ENCODE data around the gene GPR89A. TPM values are rescaled to one million over a fixed set of nuclear protein-coding genes. Genes with fewer than 3 reads are reported as not detected.
"Not testable (repeated sequence)": the region's sequence is repeated elsewhere in the genome, so short reads cannot be mapped to it uniquely, and the experiment has no call there.

The GPR89A gene
- total and polyA plus RNA-seq, 5 experiments from 2014 or later, result 14.9 to 39.5 (median 18.8) TPM

DNA sequence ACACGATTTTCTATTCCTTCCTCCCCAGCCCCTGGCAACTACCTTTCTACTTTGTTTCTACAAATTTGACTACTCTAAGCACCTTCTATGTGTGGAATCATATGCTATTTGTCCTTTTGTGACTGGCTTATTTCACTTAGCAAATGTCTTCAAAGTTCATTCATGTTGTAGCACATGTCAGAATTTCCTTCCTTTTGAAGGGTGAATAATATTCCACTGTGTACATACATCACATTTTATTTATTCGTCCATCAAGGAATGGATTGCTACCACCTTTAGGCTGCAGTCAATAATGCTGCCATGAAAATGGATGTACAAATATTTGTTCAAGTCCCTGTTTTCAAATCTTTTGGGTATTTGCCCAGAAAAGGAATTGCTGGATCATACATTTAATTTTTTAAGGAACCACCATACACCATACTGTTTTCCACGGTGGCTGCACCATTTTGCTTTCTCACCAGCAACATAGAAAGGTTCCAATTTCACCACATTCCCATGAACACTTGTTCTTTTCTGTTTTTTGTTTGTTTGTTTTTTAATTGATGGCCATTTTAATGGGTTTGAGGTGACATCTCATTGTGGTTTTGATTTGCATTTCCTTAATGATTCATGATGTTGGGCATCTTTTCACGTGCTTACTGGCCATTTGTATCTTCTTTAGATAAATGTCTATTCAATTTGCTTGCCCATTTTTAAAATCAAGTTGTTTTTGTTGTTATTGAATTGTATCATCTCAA is 102.7 kb downstream of the GPR89A start:
- H3K9me3 Mint-ChIP-seq, result no peaks in the 10 kb centered on the region
- H3K27ac Mint-ChIP-seq, result peak overlapping the region in 1 of 10 donors; percentile 8
- POLR2A ChIA-PET, result no interaction called here
- no peaks in the 10 kb centered on the region for H3K36me3 Mint-ChIP-seq
- H3K4me1 Mint-ChIP-seq, result peaks cover 0 to 5% (median under 1%) of the 10 kb centered on the region in 4 donors
- H3K4me3 Mint-ChIP-seq, result no peak overlapping the region
- peaks cover 0 to 3% (median 0%) of the 10 kb centered on the region in 5 donors for H3K27me3 Mint-ChIP-seq
- ATAC-seq, result no peak
- no peak for DNase-seq

DNA sequence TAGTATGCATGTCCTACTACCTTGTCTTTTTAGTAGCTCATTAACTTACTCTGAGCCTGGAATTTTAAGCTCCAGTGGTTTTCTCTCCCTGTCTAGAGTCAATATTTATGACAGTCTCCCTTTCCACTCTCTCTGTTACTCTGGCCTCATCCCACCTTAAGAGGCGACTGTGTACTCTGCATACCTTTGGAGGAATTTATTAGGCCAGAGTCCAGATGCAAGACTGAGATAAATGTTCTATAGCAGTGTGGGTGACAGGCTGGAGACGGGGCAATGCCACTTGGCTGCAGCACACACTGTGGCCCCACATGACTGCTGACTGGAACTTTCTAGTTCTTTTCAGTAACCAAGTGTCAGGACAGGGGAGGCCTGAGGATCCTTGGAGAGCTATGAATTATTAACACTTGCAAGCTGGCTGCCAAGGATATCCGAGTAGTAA is 103.4 kb downstream of the GPR89A start:
- ATAC-seq, result no peak
- DNase-seq, result no peak
- H3K36me3 Mint-ChIP-seq, result no peaks in the 10 kb centered on the region
- H3K4me1 Mint-ChIP-seq, result peaks cover 0 to 6% (median under 1%) of the 10 kb centered on the region in 4 donors
- H3K9me3 Mint-ChIP-seq, result no peaks in the 10 kb centered on the region
- no peak overlapping the region for H3K4me3 Mint-ChIP-seq
- POLR2A ChIA-PET, result no interaction called here
- H3K27ac Mint-ChIP-seq, result no peak overlapping the region
- peaks cover 0 to 3% (median 0%) of the 10 kb centered on the region in 5 donors for H3K27me3 Mint-ChIP-seq

DNA sequence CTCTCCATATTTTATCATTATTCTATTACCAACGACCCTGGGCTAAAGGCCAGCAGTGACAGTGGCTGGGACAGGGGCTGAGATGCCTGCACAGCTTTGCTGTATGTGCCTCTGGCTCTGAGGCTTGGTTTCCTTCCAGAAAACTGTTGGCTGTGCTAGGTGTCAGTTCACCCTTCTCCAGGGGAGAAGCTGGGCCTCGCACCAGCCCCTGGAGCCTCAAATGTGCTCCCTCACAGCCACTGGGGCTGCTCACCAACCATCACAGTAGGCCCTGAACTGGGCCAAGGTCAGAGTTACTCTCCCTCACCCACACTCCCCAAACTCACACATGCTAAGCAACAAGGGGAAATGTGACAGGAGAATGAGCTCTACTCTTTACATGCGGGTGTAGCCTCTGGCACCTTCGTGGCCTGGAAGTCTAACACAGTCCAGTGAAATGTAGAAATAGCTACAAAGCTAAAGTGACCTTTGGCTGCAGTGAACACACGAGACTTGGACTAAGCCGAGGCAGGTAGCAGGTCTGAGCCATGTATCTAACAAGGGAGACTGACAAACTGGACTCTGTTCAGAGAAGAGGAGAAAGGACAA is 106.8 kb downstream of the GPR89A start:
- no peaks in the 10 kb centered on the region for H3K36me3 Mint-ChIP-seq
- no peaks in the 10 kb centered on the region for H3K27me3 Mint-ChIP-seq
- ATAC-seq (no peak), DNase-seq (no peak)
- H3K4me1 Mint-ChIP-seq, result peaks cover 0 to 20% (median 5%) of the 10 kb centered on the region in 4 donors
- no peaks in the 10 kb centered on the region for H3K9me3 Mint-ChIP-seq
- POLR2A ChIA-PET, result interaction anchor here (0.7 kb wide), 1 partner anchor 35 kb away, joined by 9 read pairs; no protein-coding TSS in a partner anchor
- H3K4me3 Mint-ChIP-seq, result no peak overlapping the region
- H3K27ac Mint-ChIP-seq, result peak overlapping the region in 5 of 10 donors; percentile 3 to 52 (median 29)

DNA sequence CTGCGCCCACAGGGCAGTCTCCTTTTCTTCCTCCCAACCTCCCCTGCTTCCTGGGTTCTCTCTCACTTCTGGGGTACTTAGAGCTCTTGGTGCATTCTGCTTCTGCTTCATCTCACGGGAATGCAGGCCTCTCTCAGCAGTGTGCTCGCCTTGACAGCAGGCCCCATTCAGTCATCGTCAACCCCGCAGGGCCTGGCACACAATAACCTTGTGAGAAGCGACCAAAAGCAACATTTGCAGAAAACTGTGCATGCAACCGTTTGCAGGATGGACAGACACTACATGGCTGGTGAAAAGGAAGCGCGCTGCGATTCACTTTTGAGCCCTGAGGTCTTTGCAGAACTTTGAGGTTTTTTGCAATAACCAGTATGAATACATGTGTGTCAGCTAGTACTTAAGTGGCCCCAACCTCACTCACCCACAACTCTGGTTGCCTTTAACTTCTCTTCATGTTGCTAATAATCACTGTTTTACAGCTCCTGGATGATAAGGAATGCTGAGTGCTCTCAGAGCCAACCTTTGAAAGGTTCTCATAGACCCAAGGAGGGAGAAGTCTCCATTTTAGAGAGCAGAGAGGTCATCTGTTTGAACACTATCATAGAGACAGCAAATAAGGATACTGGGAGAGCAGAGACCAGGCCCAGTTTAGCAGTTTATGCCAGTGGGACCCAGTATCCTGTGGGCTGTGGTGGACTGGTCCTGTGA is 109.0 kb downstream of the GPR89A start:
- Mint-ChIP-seq H3K36me3 (no peaks in the 10 kb centered on the region), H3K4me3 (peak overlapping the region in 1 of 10 donors; percentile 26), H3K9me3 (no peaks in the 10 kb centered on the region), H3K27me3 (peaks cover 4 to 14% (median 8%) of the 10 kb centered on the region in 5 donors), H3K27ac (peak overlapping the region in 4 of 10 donors; percentile 22 to 60 (median 44)), H3K4me1 (peaks cover 5 to 30% (median 15%) of the 10 kb centered on the region in 4 donors)
- ATAC-seq (no peak), DNase-seq (peak in 1 of 10 donors; percentile 8)
- POLR2A ChIA-PET, result no interaction called here

DNA sequence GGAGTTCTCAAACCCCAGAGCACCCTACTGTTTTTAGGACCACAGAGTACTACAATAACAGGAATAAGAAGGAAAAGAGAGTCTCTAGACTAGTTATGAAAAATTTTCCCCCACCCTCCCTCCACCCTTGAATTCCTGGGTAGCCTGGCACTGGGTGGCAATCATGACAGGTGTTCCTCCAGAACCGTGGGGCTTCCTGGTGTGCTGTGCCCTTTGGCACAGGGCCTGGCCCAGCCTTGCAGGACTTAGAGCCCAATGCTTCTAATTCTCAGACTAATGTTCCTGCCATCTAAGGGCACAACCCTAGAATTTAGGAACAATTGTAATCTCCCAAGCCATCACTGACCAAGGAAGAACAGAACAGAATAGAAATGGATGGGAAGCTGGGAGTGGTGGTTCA is 110.0 kb downstream of the GPR89A start:
- H3K9me3 Mint-ChIP-seq, result no peaks in the 10 kb centered on the region
- peak overlapping the region in 1 of 10 donors; percentile 30 for H3K4me3 Mint-ChIP-seq
- H3K4me1 Mint-ChIP-seq, result peaks cover 5 to 30% (median 15%) of the 10 kb centered on the region in 4 donors
- no peaks in the 10 kb centered on the region for H3K36me3 Mint-ChIP-seq
- no peak for ATAC-seq
- DNase-seq, result no peak
- peak overlapping the region in 2 of 10 donors; percentile 14 to 86 for H3K27ac Mint-ChIP-seq
- peaks cover 8 to 18% (median 12%) of the 10 kb centered on the region in 5 donors for H3K27me3 Mint-ChIP-seq
- POLR2A ChIA-PET, result no interaction called here

DNA sequence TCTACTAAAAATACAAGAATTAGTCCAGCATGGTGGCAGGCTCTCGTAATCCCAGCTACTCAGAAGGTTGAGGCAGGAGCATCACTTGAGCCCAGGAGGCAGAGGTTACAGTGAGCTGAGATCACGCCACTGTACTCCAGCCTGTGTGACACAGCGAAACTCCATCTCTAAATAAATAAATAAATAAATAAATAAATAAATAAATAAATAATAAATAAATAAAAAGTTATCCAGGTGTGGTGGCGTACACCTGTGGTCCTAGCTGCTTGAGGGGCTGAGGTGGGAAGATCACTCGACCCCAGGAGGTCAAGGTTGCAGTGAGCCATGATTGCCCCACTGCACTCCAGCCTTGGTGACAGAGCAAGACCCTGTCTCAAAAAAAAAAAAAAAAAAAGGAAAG is 110.7 kb downstream of the GPR89A start:
- DNase-seq, H3K36me3 Mint-ChIP-seq, H3K27ac Mint-ChIP-seq, H3K4me3 Mint-ChIP-seq, H3K9me3 Mint-ChIP-seq, ATAC-seq, POLR2A ChIA-PET: not testable (repeated sequence)
- H3K27me3 Mint-ChIP-seq, result peaks cover 9 to 18% (median 14%) of the 10 kb centered on the region in 5 donors
- H3K4me1 Mint-ChIP-seq, result peaks cover 5 to 30% (median 15%) of the 10 kb centered on the region in 4 donors

DNA sequence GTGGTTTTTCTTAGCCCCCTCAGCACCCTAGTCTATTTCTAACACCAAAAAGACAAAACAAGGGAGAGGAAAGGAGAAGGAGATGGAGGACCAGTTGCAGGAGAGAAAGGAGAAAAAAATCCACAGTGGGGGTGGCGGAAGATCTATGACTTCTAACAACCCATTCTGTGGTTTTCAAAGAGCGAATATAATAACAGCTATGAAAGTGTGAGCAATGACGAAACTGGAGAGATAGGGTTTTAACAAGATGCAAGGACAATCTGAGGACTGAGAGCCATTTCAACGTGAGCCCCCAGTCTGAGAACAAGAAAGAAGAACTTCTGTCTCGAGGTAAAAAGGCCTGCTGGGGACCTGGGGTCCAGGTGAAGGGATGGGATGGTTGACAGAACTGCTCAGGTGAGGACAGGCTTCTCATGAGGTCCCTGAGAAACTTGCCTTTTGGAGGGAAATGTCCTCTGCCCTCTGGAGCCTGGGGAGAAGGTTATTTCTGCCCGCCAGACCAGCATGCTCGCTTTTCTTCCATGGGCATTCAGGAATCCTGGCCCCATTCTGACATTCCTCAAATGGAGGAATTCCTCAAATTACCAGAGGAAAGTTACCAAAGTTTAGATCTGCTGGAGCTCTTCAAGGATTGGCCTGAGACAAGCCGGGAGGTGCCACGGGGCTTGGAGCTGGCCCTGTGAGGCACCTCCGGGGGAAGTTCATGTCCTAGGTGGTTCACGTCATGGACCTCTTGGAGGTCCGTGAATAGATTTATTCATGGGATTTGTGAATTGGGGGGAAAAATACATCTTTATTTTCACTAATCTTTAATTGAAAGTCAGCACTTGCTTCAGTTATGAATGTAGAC is 111.7 kb downstream of the GPR89A start, which contains the start of gene CD160:
CD160 (plus strand) TSS at position 270 of the 850 bp plus-strand sequence. CDS start 8,829 bp downstream, outside the sequence.
- peak within 1 kb of the TSS in 3 of 10 donors; percentile 3 to 81 (median 49) for H3K27ac Mint-ChIP-seq
- no peak for ATAC-seq
- peak in 1 of 10 donors; percentile 28 for DNase-seq

More for the DNA sequence above, 111.7 kb downstream of the GPR89A start, which contains the start of gene CD160:
- POLR2A ChIA-PET, result no interaction called here
- no peaks in the 10 kb centered on the region for H3K9me3 Mint-ChIP-seq
- peaks cover 9 to 18% (median 14%) of the 10 kb centered on the region in 5 donors for H3K27me3 Mint-ChIP-seq
- H3K36me3 Mint-ChIP-seq, result no peaks in the 10 kb centered on the region
- H3K4me3 Mint-ChIP-seq, result peak within 1 kb of the TSS in 7 of 10 donors; percentile 14 to 87 (median 63)
- H3K4me1 Mint-ChIP-seq, result peaks cover 5 to 30% (median 15%) of the 10 kb centered on the region in 4 donors

Other genes with a start within 250 kb of the GPR89A start
- 1 to 10 TPM; 3.3 to 3.8 TPM for gene NBPF20, start 182.4 kb upstream of the GPR89A start, total RNA-seq
- gene NBPF20, start 182.4 kb upstream of the GPR89A start, polyA plus RNA-seq, result 1 to 10 TPM in 1 of 3 donors, under 1 TPM in 2; 0.05 to 1.1 (median 0.12) TPM
- gene PDZK1, start 99.4 kb downstream of the GPR89A start, total RNA-seq, result not detected
- gene PDZK1, start 99.4 kb downstream of the GPR89A start, polyA plus RNA-seq, result under 1 TPM in 2 of 3 donors, not detected in 1; 0.24 to 0.43 TPM
- gene CD160, start 111.5 kb downstream of the GPR89A start, total RNA-seq, result not detected
- gene CD160, start 111.5 kb downstream of the GPR89A start, polyA plus RNA-seq, result 100 to 1,000 TPM in 1 of 3 donors, 1 to 10 TPM in 2; 1.7 to 117 (median 2.4) TPM
- 10 to 100 TPM; 16.3 to 18.9 TPM for gene RNF115, start 216.1 kb downstream of the GPR89A start, total RNA-seq
- 1 to 10 TPM; 5.8 to 6.6 (median 6.1) TPM for gene RNF115, start 216.1 kb downstream of the GPR89A start, polyA plus RNA-seq
- 10 to 100 TPM; 42.8 to 44.6 TPM for gene POLR3C, start 216.2 kb downstream of the GPR89A start, total RNA-seq
- gene POLR3C, start 216.2 kb downstream of the GPR89A start, polyA plus RNA-seq, result 10 to 100 TPM; 40.2 to 54.5 (median 40.7) TPM
- gene NUDT17, start 237.6 kb downstream of the GPR89A start, total RNA-seq, result 1 to 10 TPM; 5.8 to 6.1 TPM
- gene NUDT17, start 237.6 kb downstream of the GPR89A start, polyA plus RNA-seq, result 1 to 10 TPM; 2.0 to 3.9 (median 3.4) TPM

All from naive thymus-derived CD8-positive, alpha-beta T cell (primary cell).